H1 (cell line): Measurements from ENCODE around the gene SYTL1. TPM values are rescaled to one million over a fixed set of nuclear protein-coding genes. Genes with fewer than 3 reads are reported as not detected.

ENCODE experiments used
- ATF3 ChIP-seq: IDR thresholded peaks from 2 replicates; pipeline ENCODE4 v1.6.1; 2011; ENCODE audit warnings: low read depth, mild to moderate bottlenecking, low read length; ENCODE audit not compliant: insufficient read depth
- BRCA1 ChIP-seq: IDR thresholded peaks from 2 replicates; pipeline ENCODE4 v1.6.1; 2012; ENCODE audit warnings: low read depth, low read length, improper control_type of control experiment
- CBX5 ChIP-seq: fragments of 300-800, 300-1000 bp; sonication (generic); IDR thresholded peaks from 2 replicates; pipeline ENCODE4 v1.7.1; 2016; ENCODE audit warnings: antibody characterized with exemption, low read length, low read depth
- CHD7 ChIP-seq: fragments of 300-600 bp; sonication (generic); IDR thresholded peaks from 2 replicates; pipeline ENCODE4 v1.7.1; 2012; ENCODE audit warnings: low read length, moderate library complexity, mild to moderate bottlenecking, inconsistent platforms; ENCODE audit not compliant: insufficient replicate concordance
- POLR2A ChIP-seq, 2 experiments: IDR thresholded peaks; 1 replicate in 1 of 2; 2 replicates in 1 of 2; pipeline ENCODE4 v1.6.1; 2011; ENCODE audit warnings: low read depth in 2 of 2, low read length in 2 of 2, mild to moderate bottlenecking in 2 of 2; ENCODE audit errors: control extremely low read depth in 1 of 2
- SIRT6 ChIP-seq: IDR thresholded peaks from one replicate; pipeline ENCODE4 v1.7.1; 2012; ENCODE audit warnings: low read length, inconsistent platforms
- TAF7 ChIP-seq: optimal IDR thresholded peaks from 2 replicates; pipeline ENCODE3; 2011; ENCODE audit warnings: low read depth, mild to moderate bottlenecking, inconsistent platforms, low read length, moderate library complexity, borderline replicate concordance
- TBP ChIP-seq: IDR thresholded peaks from 2 replicates; pipeline ENCODE4 v1.6.1; 2011; ENCODE audit warnings: low read depth, low read length, improper control_type of control experiment
- polyA plus RNA-seq, 7 experiments: library from polyadenylated mRNA; depleted of rRNA in 3 of 7; stranded (reverse) in 5 of 7; unstranded in 2 of 7; fragments of >200 nt in 5 of 7; fragments of 200-250 nt in 2 of 7; gene quantifications; 1 replicate in 5 of 7; 2 replicates in 1 of 7; 4 replicates in 1 of 7; pipeline versions ENCODE4 v1.2.1 to v1.2.3, GENCODE V29; 2011 to 2013; ENCODE audit warnings: missing spikeins in 2 of 7, mixed read lengths in 2 of 7
- total RNA-seq: library from RNA; stranded (reverse); fragmentation: NEBNext Ultra II Directional; extraction: Animal tissue kit (Norgen Biotek cat#: 25700); gene quantifications from 2 replicates; pipeline ENCODE4 v1.2.1, GENCODE V29; 2021

The SYTL1 gene
- total and polyA plus RNA-seq, 2 of the 8 experiments (the other 6 are each of a cell fraction or from before 2014, with no cell fraction given), result 6.4 to 19.5 TPM

- TF ChIP-seq TAF7 (no peak), POLR2A (IDR thresholded peaks at IDR 0.05; ENCODE audit: control extremely low read depth in 1 of 2, low read depth in 2 of 2, low read length in 2 of 2) (no peak), TBP (no peak), BRCA1 (no peak), ATF3 (no peak), CHD7 (no peak), SIRT6 (no peak), CBX5 (no peak)
These were observed 23.7 kb upstream of the SYTL1 start (continued) for GRCh38 chr1:27318136-27318535.
